ENCODE data around the gene BAMBI. TPM values are rescaled to one million over a fixed set of nuclear protein-coding genes. Genes with fewer than 3 reads are reported as not detected.

The BAMBI gene
- polyA plus RNA-seq, 1 donor from 2014 or later = 0.54 TPM

- TF ChIP-seq MXI1 (conservative IDR thresholded peaks at IDR 0.05; ENCODE audit: poor library complexity, severe bottlenecking) = no peak
- TF ChIP-seq CTCF (IDR thresholded peaks at IDR 0.05; ENCODE audit: poor library complexity, severe bottlenecking) = no peak
- TF ChIP-seq REST (IDR thresholded peaks at IDR 0.05; ENCODE audit: borderline replicate concordance) = no peak
- no peak for TF ChIP-seq EZH2 (IDR thresholded peaks at IDR 0.05; ENCODE audit: borderline replicate concordance, insufficient read depth, low read length, poor library complexity, severe bottlenecking)
- TF ChIP-seq EP300 (conservative IDR thresholded peaks at IDR 0.05; ENCODE audit: poor library complexity, severe bottlenecking) = no peak
- no peak for TF ChIP-seq RAD21 (conservative IDR thresholded peaks at IDR 0.05)
- TF ChIP-seq POLR2AphosphoS5 (IDR thresholded peaks at IDR 0.05) = no peak
- no peak for TF ChIP-seq SMC3 (conservative IDR thresholded peaks at IDR 0.05; ENCODE audit: poor library complexity)
- no peak for TF ChIP-seq TAF1 (IDR thresholded peaks at IDR 0.05; ENCODE audit: low read depth)
- no peaks in the 10 kb centered on the region for H4K20me1 ChIP-seq (ENCODE audit: insufficient read depth)
- no peaks in the 10 kb centered on the region for H3K9me2 ChIP-seq (ENCODE audit: insufficient read depth, low read length)
- no peaks in the 10 kb centered on the region for H3K36me3 ChIP-seq (ENCODE audit: insufficient read depth, low read length)
- no peak overlapping the region for H2AFZ ChIP-seq (ENCODE audit: low read depth, low read length)
- no peak overlapping the region for H3K4me2 ChIP-seq (ENCODE audit: low read length)
- no peaks in the 10 kb centered on the region for H3K9me3 ChIP-seq (ENCODE audit: low read length)
- no peak overlapping the region for H3K9ac ChIP-seq (ENCODE audit: low read length)
- H3F3A ChIP-seq (ENCODE audit: insufficient read depth, low read length, poor library complexity, severe bottlenecking) = no peaks in the 10 kb centered on the region
- H3K79me2 ChIP-seq (replicated peaks; ENCODE audit: insufficient read depth, low read length) = no peaks in the 10 kb centered on the region
- H3K27ac ChIP-seq (ENCODE audit: low read length) = no peak overlapping the region
- peaks cover 31% of the 10 kb centered on the region for H3K27me3 ChIP-seq (ENCODE audit: insufficient read depth, low read depth, low read length)
- H3K4me3 ChIP-seq (ENCODE audit: low read length) = no peak overlapping the region
Observed at GRCh38 chr10:28684986-28685580, 7.8 kb downstream of the BAMBI start.

- Histone ChIP-seq H3K9me2 (ENCODE audit: insufficient read depth, low read length) (no peaks in the 10 kb centered on the region), H2AFZ (ENCODE audit: low read depth, low read length) (no peak overlapping the region), H3K9ac (ENCODE audit: low read length) (no peak overlapping the region), H3F3A (ENCODE audit: insufficient read depth, low read length, poor library complexity, severe bottlenecking) (no peaks in the 10 kb centered on the region), H3K36me3 (ENCODE audit: insufficient read depth, low read length) (no peaks in the 10 kb centered on the region), H3K27ac (ENCODE audit: low read length) (no peak overlapping the region), H3K4me3 (ENCODE audit: low read length) (no peak overlapping the region), H3K9me3 (ENCODE audit: low read length) (no peaks in the 10 kb centered on the region), H4K20me1 (ENCODE audit: insufficient read depth) (no peaks in the 10 kb centered on the region), H3K79me2 (replicated peaks; ENCODE audit: insufficient read depth, low read length) (no peaks in the 10 kb centered on the region), H3K4me2 (ENCODE audit: low read length) (no peak overlapping the region), H3K27me3 (ENCODE audit: insufficient read depth, low read depth, low read length) (peaks cover 24% of the 10 kb centered on the region)
- no peak for TF ChIP-seq MXI1 (conservative IDR thresholded peaks at IDR 0.05; ENCODE audit: poor library complexity, severe bottlenecking)
- no peak for TF ChIP-seq SMC3 (conservative IDR thresholded peaks at IDR 0.05; ENCODE audit: poor library complexity)
- no peak for TF ChIP-seq REST (IDR thresholded peaks at IDR 0.05; ENCODE audit: borderline replicate concordance)
- no peak for TF ChIP-seq POLR2AphosphoS5 (IDR thresholded peaks at IDR 0.05)
- TF ChIP-seq TAF1 (IDR thresholded peaks at IDR 0.05; ENCODE audit: low read depth) = no peak
- no peak for TF ChIP-seq EP300 (conservative IDR thresholded peaks at IDR 0.05; ENCODE audit: poor library complexity, severe bottlenecking)
- TF ChIP-seq RAD21 (conservative IDR thresholded peaks at IDR 0.05) = no peak
- no peak for TF ChIP-seq EZH2 (IDR thresholded peaks at IDR 0.05; ENCODE audit: borderline replicate concordance, insufficient read depth, low read length, poor library complexity, severe bottlenecking)
- no peak for TF ChIP-seq CTCF (IDR thresholded peaks at IDR 0.05; ENCODE audit: poor library complexity, severe bottlenecking)
Observed at GRCh38 chr10:28685717-28686116, 8.4 kb downstream of the BAMBI start.
